Natural killer cell (primary cell): Measurements from ENCODE around the gene TMEM43. TPM values are rescaled to one million over a fixed set of nuclear protein-coding genes. Genes with fewer than 3 reads are reported as not detected.
A peak's percentile ranks its signal among the peaks of the same experiment; 100 is the strongest.

Experiments used
- ATAC-seq, 3 donors: fragments of 150-1000 bp in 2 of 3; fragments of 200-7000 bp in 1 of 3; cut with Tn5 transposase; 1 replicate in 1 of 3; 2 replicates in 2 of 3; pipeline ENCODE4 v1.10.0; 2021; ENCODE audit warnings: mild to moderate bottlenecking in 2 of 3, moderate library complexity in 2 of 3
- DNase-seq, 2 donors: peaks; one replicate each; pipeline versions ENCODE4 v3.0.0 to v3.0.0-alpha.2; 2013 to 2021; ENCODE audit warnings: mixed read lengths in 1 of 2
- H3K27ac ChIP-seq: one replicate; pipeline ENCODE4 v1.5.1; 2013; ENCODE audit warnings: mild to moderate bottlenecking, low read length
- H3K27me3 ChIP-seq: one replicate; pipeline ENCODE4 v1.6.1; 2013; ENCODE audit warnings: low read length; ENCODE audit not compliant: control insufficient read depth, insufficient read depth
- H3K36me3 ChIP-seq: one replicate; pipeline ENCODE4 v1.6.1; 2013; ENCODE audit warnings: low read length; ENCODE audit not compliant: control insufficient read depth, insufficient read depth
- H3K4me1 ChIP-seq: one replicate; pipeline ENCODE4 v1.6.1; 2013; ENCODE audit warnings: low read length; ENCODE audit not compliant: control insufficient read depth, insufficient read depth
- H3K4me3 ChIP-seq: one replicate; pipeline ENCODE4 v1.5.1; 2013; ENCODE audit warnings: low read length
- H3K9me3 ChIP-seq: one replicate; pipeline ENCODE4 v1.6.1; 2013; ENCODE audit warnings: low read length; ENCODE audit not compliant: control insufficient read depth, insufficient read depth
- H3K27ac Mint-ChIP-seq, 2 donors: one replicate each; pipeline ENCODE4 v1.8.0; 2022; ENCODE audit warnings: mild to moderate bottlenecking in 2 of 2, mixed read lengths in 2 of 2, moderate library complexity in 1 of 2
- H3K27me3 Mint-ChIP-seq, 2 donors: one replicate each; pipeline ENCODE4 v1.8.0; 2022; ENCODE audit warnings: low read depth in 2 of 2, mixed read lengths in 2 of 2
- H3K36me3 Mint-ChIP-seq: one replicate; pipeline ENCODE4 v1.8.0; 2022; ENCODE audit warnings: mixed read lengths
- H3K4me1 Mint-ChIP-seq, 2 donors: one replicate each; pipeline ENCODE4 v1.8.0; 2022; ENCODE audit warnings: mixed read lengths in 2 of 2
- H3K4me3 Mint-ChIP-seq: one replicate; pipeline ENCODE4 v1.8.0; 2022; ENCODE audit warnings: mild to moderate bottlenecking, moderate library complexity, mixed read lengths
- H3K9me3 Mint-ChIP-seq, 2 donors: one replicate each; pipeline ENCODE4 v1.8.0; 2022; ENCODE audit warnings: mixed read lengths in 2 of 2
- CTCF ChIP-seq: fragments of 200-600 bp; IDR thresholded peaks from one replicate; pipeline ENCODE4 v1.8.0; 2022; ENCODE audit warnings: antibody characterized with exemption
- WGBS: methylation state at CpG from one replicate; pipeline ENCODE4 v1.1.7; 2013; ENCODE audit warnings: missing lambda C conversion rate; ENCODE audit not compliant: insufficient coverage; 5-methylcytosine and 5-hydroxymethylcytosine counted together
- intact Hi-C: fragments of 100-400 bp; cut with micrococcal nuclease; formaldehyde crosslinking; loops from one replicate; pipeline ENCODE4 v1.14.2; 2022
- total RNA-seq, 4 donors: library from RNA; stranded (reverse); fragments of 120-200 nt in 1 of 4; gene quantifications; one replicate each; pipeline versions ENCODE4 v1.2.3 to v1.2.4, GENCODE V29; 2013 to 2022

Gene TMEM43
- total RNA-seq, 3 donors from 2014 or later (not counting 1 experiment from before 2014, with no cell fraction given) = 49.5 to 61.1 (median 54.1) TPM

GRCh38 chr3:14154895-14155440 is 30.1 kb downstream of the TMEM43 start:
- DNase-seq (no peak), ATAC-seq (no peak)
- H3K9me3 Mint-ChIP-seq = no peaks in the 10 kb centered on the region
- Histone ChIP-seq H3K4me1 (no peaks in the 10 kb centered on the region), H3K27ac (no peak overlapping the region), H3K36me3 (peaks cover 57% of the 10 kb centered on the region), H3K4me3 (no peak overlapping the region), H3K9me3 (no peaks in the 10 kb centered on the region), H3K27me3 (no peaks in the 10 kb centered on the region)
- H3K4me3 Mint-ChIP-seq = no peak overlapping the region
- no peaks in the 10 kb centered on the region for H3K27me3 Mint-ChIP-seq
- no peak overlapping the region for H3K27ac Mint-ChIP-seq
- intact Hi-C loops = no loop called here
- H3K4me1 Mint-ChIP-seq = peaks cover 6 to 7% of the 10 kb centered on the region in 2 donors
- H3K36me3 Mint-ChIP-seq = peaks cover 24% of the 10 kb centered on the region
- 86% methylated on average over 7 of the region's 7 CpGs for WGBS
- TF ChIP-seq CTCF = no peak

DNA sequence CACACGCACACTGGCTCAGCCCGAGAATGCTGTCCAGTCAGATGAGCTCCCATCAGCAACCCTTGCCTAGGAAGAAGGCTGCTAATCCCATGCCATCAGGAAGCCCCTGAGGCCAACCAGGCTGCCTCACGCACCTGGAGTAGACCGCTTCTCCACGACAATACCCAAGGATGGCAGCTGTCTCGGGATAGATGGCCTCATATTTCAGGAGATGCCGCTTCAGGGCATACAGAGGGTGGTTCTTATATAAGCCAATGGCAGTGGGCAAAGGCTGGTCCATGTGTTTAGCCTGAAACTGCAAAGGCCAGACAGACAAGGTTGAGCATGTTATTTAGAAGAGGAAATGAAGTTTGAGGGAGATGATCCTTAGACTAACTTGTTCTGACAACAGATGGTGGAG is 31.3 kb downstream of the TMEM43 start:
- H3K27ac Mint-ChIP-seq = peak overlapping the region in 1 of 2 donors; percentile 75

DNA sequence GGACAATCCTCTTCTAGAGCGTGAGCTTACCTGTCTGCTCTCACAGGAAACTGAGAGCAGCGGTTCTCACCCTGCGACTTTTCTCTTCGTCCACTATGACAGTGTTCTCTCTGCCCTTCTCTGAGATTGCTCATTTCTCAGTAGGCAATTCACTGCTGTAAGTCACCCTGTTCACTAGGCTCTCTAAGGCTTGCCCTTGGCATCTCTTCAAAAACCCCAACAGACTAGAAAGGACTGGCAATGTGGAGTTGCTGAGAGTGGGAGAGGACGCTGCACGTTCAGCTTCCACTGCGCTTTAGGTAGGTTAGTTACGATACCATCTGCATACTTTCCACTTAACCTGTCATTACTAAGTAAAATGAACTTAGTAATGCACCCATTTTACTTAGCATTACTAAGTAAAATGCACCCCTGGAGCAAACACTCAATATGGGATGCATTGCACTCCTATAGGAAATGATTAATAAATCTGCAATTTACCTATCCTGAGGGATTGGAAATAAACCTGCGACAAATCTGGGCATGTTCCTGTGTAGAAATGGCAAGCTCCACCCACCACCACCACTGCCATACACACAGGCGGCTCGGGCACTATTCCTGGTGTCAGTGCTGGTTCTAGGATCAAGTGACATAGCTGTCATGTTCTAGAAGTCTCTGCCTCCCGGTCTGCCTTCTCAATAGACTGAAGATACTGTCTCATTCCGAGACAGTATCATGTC is 32.1 kb downstream of the TMEM43 start:
- Mint-ChIP-seq H3K4me1 (peaks cover 6 to 7% of the 10 kb centered on the region in 2 donors), H3K9me3 (peaks cover 2 to 6% of the 10 kb centered on the region in 2 donors), H3K27ac (peak overlapping the region in 1 of 2 donors; percentile 75), H3K27me3 (no peaks in the 10 kb centered on the region), H3K36me3 (peaks cover 44% of the 10 kb centered on the region), H3K4me3 (no peak overlapping the region)
- ATAC-seq (no peak), DNase-seq (no peak)
- no peak for TF ChIP-seq CTCF
- intact Hi-C loops = no loop called here
- no peaks in the 10 kb centered on the region for H3K4me1 ChIP-seq
- no peaks in the 10 kb centered on the region for H3K9me3 ChIP-seq
- 96% methylated on average over 13 of the region's 13 CpGs for WGBS
- H3K27me3 ChIP-seq = no peaks in the 10 kb centered on the region
- H3K36me3 ChIP-seq = peaks cover 68% of the 10 kb centered on the region
- no peak overlapping the region for H3K27ac ChIP-seq
- H3K4me3 ChIP-seq = no peak overlapping the region

More for the DNA sequence above, 31.3 kb downstream of the TMEM43 start:
- H3K4me1 ChIP-seq = no peaks in the 10 kb centered on the region
- no peak for TF ChIP-seq CTCF
- no peaks in the 10 kb centered on the region for H3K27me3 ChIP-seq
- ATAC-seq = no peak
- H3K36me3 ChIP-seq = peaks cover 66% of the 10 kb centered on the region
- H3K27ac ChIP-seq = no peak overlapping the region
- H3K9me3 Mint-ChIP-seq = peaks cover 0 to 3% of the 10 kb centered on the region in 2 donors
- peaks cover 6 to 7% of the 10 kb centered on the region in 2 donors for H3K4me1 Mint-ChIP-seq
- DNase-seq = no peak
- no peaks in the 10 kb centered on the region for H3K27me3 Mint-ChIP-seq
- intact Hi-C loops = no loop called here
- no peak overlapping the region for H3K4me3 ChIP-seq
- peaks cover 36% of the 10 kb centered on the region for H3K36me3 Mint-ChIP-seq
- WGBS = 97% methylated on average over 7 of the region's 7 CpGs
- H3K9me3 ChIP-seq = no peaks in the 10 kb centered on the region
- H3K4me3 Mint-ChIP-seq = no peak overlapping the region
